Measurements from ENCODE around the gene KIAA0513.

The KIAA0513 gene

DNA sequence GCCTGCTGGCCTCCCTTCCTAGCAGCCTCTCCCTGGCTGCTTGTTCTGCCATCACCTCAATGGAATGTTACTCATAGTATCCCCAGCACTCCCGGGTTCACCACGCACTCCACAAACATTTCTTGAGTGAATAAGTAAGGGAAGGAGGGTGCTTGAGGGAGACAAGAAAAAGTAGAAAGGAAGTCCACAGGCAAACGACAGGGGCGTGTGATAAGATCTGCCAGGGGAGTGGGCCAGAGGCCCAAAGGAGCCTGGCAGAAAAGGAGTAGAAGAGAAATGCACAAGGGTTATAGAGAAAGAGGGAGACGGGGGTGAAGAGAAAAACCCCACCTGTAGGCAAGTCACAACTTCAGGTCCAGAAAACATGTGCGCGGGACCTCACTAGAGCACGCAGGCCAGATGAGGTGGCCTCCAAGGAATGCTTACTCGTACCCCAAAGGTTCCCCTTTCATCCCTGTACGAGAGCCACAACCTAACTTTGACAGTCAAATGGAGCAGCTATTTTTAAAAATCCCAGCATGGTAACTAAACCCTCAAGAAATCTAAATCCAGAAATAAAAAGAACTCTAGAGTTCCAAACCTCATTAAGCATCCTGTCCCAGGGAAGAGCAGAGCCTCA, 22.9 kb upstream of the KIAA0513 start:
- DNase-seq (ENCODE audit: low spot score) = no peak

DNA sequence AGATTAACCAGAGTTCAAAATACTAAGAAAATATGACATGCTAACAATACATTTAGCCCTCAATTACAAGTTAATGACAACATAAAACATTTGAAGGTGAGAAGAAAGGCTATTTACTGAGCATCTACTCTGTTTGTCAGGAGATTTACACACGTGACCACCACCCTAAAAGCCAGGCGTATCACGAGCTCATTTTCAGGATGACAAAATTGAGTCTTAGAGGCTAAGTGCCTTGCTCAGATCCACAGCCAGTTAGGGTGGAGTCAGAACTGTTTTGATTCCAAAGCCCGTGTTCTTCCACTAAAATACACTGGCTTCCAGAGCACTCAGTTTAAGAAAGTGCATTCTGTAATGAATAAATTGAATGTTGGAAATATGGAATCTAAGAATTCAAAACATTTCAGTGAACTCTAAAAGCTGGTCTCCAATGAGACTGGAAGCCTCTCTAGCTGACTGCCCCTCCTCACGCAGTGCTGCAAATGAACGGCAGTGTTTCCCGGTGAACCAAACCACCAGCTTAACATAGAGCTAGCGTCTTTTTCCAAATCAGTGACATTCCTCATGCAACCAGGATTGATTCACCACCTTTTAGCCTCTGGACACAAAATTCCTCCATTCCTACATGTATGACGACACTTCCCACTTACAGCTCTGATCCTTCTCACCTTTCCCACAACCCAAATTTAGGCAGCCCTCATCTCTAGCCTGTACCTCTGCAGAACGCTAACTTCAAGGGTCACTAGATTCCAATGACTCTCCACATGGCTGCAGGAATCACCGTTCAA, 22.1 kb upstream of the KIAA0513 start:
- no peak for DNase-seq (ENCODE audit: low spot score)

DNA sequence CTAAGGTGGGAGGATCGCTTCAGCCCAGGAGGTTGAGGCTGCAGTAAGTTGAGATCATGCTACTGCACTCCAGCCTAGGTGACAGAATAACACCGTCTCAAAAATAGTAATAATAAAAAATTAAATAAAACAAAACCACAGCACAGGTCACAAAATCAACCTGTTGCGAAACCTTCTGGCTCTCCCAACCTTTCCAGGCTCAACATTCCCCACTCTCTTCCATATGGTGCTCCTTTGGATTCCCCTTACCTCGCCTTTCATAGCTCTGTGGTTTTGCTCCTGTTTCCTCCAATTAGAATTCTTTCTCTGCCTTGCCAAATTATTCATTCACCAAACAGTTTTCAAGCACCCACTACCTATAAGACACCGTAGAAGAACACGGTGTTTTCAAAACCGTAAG, 21.0 kb upstream of the KIAA0513 start:
- no peak for DNase-seq (ENCODE audit: low spot score)

DNA sequence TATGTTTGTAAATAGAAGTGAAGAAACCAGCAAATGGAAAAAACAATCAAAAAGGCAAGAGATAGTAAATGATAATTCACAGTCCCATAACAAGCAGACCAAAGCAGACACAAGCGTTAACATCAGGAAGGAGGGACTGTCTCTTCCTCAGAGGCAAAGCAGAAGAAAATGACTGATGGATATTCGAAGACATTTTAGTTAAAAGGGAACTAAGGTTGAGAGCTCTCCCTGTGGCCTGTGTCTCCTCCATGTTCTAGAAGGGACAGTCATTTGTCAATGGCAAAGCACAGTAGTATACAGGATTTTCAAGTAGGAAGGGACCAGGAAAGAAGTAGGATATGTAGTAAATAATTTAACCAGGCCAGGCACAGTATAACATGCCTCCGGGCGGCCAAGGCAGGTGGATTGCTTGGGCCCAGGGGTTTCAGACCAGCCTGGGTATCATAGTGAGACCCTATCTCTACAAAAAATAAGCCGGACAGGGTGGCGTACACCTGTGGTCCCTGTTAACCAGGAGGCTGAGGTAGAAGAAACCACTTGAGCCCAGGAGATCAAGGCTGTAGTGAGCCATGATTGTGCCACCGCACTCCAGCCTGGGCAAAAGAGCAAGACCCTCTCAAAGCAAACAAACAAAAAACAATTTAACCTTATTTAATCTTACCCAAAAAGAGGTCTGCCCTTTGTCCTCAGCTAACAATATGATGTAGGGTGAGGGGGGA, 19.9 kb upstream of the KIAA0513 start:
- DNase-seq (ENCODE audit: low spot score) = no peak

DNA sequence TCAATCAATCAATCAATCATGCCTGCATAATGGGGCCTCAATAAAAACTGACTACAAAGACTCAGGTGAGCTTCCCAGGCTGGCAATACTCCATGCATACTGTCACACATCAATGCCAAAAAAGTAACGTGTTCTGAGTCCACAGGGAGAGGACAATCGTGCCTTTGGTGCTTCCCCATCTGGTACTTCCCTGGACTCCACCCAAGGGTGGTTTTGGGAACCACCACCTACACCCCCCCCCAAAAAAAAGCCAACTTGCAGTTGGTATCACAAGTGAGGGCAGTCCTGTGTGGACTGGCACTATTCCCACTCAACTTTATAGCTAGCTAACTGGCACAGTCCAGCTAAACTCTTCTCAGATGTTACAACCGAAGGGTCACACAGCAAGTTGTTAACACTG, 19.3 kb upstream of the KIAA0513 start:
- DNase-seq (ENCODE audit: low spot score) = no peak

DNA sequence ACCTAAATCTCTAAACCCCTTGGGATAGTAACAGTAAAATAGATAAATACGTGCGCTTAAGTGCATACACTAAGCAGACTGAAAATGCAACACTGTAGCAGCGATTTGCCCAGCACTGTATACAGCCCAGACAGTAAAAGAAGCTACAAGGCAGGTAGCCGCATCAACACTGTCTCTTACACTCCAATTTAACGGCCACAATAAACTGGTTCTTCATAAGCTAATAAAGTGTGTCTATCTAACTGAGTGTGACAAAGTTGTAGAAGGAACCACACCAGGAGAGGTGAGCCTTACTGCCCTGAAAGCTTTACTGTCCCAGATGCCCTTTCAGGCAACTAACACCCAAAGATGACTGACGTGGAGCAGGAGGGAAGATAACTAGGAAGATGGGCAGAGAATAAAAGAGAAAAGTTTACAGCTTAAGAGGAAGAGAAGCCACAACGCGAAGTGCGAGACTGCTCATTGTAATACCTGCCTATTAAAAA, 17.1 kb upstream of the KIAA0513 start:
- no peak for DNase-seq (ENCODE audit: low spot score)

DNA sequence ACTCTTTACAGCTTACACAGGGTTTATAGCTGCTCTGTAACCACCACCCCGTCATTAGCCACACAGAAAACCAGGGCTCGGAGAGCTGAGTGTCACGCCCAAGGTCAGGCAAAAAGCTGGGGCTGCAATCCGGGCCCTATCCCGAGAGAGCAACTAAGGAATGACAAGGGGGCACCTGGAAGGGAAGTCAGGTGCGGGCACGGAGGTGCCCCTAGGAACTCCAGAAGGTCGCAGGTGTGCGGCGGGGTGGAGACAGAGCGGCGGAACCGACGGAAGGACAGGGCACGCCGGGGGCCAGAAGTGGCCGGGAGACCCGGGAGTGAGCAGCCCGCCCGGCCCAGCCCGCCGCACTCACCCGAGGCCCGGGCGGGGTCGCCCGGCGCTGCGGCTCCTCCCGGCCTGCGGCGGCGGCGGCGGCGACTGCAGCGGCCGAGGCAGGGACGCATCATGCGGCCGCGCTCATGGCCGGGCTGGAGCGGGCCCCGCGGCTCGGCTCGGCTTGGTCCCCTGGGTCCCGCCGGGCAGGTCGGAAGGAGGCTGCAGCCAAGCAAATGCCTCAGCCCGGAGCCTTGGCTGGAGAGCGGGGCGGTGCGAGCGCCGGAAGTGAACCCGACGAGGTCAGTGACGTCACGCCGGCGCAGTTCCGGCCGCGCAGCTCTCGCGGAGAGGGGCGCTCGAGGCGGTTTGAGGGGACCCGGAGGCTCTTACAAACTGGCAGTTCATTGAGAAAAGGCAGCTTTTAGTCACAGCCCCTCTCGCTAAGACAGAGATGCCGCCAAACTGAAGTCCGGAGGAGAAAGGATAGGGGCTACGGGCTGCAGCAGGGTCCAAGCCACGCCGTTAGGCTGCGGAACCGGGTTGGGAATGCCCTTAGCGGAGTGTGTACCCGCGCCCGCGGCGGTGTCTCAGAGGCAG, 16.4 kb upstream of the KIAA0513 start, which contains the start of gene ZDHHC7:
TSS of gene ZDHHC7 (minus strand) at position 605 of the 915 bp plus-strand sequence. CDS start 20,917 bp downstream, outside the sequence.
- peak; percentile 92 for DNase-seq (ENCODE audit: low spot score)

DNA sequence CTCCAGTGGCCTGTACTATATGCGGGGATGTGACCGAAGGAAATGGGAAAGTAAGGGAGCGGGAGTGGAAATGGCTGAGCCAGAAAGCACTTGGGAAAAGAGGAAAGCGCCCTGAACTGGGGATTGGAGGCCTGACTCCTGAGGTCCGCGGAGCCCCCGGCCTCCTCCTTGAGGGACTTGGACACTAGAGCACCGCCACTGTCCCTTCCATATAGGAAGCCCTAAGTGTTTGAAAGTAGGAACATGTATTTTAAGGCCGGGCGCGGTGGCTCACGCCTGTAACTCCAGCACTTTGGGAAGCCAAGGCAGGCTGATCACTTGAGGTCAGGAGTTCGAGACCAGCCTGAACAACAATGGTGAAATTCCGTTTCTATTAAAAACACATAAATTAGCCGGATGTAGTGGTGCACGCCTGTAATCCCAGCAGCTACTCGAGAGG, 15.7 kb upstream of the KIAA0513 start:
- no peak for DNase-seq (ENCODE audit: low spot score)

DNA sequence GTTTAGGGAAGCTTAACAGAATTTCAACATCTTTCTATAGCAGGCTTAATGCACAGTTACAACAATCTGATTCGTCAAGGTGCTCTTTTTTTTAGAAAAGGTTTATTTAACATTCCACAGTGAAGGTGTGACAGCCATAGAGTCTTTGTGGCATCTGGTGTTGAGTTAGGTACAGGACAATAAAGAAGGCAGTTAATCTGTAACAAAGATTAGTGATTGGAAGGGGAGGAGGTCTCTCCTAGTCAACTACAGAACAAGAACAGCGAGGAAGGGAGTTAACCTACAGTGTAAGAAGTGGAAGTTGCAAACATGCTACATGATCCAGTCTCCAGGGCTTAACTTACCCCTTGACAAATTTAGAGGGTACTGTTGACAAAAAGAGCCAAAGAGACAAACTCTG, 13.3 kb upstream of the KIAA0513 start:
- DNase-seq (ENCODE audit: low spot score) = no peak

DNA sequence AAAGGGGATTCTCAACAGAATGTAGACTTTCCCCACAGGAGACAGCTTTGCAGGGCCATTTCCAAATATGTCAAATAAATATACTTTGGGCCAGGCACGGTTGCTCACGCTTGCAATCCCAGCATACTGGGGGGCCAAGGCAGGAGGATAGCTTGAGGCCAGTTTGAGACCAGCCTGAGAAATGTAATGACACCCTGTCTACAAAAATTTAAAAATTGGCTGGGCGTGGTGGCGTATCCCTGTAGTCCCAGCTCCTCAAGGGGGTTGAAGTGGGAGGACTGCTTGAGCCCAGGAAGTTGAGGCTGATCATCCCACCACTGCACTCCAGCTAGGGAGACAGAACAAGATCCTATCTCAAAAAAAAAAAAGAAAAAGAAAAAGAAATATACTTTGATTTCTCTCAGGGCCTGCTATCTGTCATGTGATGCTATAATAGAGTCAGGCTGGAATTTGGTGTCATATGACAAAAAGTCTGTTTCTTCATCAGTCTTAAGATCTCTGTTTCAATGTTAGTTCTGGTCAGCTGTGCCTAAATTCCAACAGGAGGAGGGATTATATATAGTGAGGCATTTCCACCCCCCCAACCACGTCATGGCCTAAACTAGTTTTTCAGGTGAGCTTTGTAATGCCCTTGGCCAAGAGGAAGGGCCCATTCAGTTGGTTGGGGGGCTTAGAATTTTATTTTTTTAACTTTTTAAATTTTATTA, 12.0 kb upstream of the KIAA0513 start:
- no peak for DNase-seq (ENCODE audit: low spot score)

DNA sequence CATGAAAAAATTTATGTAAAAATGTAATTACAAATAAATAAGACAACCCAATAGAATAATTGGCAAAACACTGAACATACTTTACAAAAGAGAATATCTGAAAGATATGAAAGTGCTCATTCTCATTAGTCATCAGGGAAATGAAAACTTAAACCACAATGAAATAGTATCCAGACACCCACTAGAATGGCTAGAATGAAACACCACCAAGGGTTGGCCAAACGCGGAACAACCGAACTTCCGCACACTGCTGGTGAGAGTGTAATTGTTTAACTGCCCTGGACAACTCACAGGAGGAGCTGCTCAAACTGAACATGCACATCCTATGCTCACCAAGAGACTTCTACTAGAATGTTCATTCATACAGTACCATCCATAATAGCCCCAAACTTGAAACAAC, 10.4 kb upstream of the KIAA0513 start:
- no peak for DNase-seq (ENCODE audit: low spot score)

DNA sequence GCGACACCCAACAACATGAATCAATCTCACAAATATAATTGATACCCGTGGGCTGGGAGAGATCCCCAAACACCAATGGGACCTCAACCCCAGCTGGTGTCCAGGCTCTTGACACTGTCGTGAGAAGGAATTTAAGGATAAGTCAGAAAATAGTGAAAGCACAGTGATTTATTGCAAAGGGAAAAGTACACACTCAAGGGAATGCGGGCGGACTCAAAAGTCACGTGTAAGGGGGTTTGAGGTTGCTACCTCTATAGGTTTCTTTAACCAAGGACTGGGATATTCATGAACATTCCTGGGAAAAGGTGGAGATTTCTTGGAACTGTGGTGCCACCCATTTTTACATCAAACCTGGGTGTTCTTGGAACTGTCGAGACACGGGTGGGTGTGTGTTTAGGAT, 10.0 kb upstream of the KIAA0513 start:
- DNase-seq (ENCODE audit: low spot score) = no peak

DNA sequence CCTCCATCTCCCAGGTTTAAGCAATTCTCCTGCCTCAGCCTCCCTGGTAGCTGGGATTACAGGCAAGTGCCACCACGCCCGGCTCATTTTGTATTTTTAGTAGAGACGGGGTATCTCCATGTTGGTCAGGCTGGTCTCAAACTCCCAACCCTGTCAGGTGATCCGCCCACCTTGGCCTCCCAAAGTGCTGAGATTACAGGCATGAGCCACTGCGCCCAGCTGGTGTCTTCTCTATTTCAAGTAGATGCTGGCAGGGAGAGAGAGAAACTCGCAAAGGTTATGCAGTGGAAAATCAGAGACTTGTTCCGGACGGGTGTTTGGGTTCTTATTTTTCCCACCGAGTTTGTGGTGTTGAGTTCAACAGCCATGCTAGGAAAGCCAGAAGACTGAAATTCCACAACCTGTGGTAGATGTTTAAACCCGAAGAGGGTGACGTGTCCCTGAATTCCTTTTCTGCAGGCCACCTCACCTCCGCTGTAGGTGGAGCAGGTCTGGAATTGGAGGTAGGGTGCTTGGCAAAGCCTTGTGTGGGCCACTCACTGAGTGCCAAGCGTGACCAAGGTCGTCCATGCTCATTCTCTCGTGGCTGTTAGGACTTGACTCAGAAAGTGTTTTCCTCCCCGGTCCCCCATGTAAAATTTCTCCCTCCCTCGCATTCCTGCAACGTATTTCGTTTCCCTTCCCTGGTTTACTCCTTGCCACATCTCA, 8.9 kb upstream of the KIAA0513 start:
- DNase-seq (ENCODE audit: low spot score) = no peak

DNA sequence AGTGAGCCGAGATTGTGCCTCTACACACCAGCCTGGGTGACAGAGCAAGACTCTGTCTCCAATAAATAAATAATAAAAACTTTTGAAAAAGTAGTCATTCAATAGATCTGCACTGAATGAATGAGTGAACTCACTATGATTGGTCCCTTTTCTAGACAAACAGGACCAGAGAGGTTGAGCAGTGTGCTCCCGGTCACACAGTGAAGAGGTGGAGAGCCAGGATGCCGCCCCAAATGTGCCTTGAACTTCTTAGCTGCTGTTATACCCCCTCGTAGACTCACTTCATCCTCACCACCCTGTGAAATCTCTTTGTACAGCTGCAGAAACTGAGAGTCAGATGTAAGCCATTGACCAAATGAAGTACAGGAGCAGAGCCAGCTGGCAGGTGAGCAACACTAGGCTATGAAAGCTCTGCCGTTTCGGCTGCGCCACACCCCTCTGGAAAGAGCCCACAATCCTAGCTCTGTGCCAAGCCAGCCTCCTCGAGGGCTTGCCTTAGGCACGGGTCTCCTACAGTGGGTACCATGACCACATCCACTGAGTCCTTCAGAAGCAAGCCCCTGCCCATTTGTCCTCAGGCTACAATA, 7.8 kb upstream of the KIAA0513 start:
- DNase-seq (ENCODE audit: low spot score) = no peak

DNA sequence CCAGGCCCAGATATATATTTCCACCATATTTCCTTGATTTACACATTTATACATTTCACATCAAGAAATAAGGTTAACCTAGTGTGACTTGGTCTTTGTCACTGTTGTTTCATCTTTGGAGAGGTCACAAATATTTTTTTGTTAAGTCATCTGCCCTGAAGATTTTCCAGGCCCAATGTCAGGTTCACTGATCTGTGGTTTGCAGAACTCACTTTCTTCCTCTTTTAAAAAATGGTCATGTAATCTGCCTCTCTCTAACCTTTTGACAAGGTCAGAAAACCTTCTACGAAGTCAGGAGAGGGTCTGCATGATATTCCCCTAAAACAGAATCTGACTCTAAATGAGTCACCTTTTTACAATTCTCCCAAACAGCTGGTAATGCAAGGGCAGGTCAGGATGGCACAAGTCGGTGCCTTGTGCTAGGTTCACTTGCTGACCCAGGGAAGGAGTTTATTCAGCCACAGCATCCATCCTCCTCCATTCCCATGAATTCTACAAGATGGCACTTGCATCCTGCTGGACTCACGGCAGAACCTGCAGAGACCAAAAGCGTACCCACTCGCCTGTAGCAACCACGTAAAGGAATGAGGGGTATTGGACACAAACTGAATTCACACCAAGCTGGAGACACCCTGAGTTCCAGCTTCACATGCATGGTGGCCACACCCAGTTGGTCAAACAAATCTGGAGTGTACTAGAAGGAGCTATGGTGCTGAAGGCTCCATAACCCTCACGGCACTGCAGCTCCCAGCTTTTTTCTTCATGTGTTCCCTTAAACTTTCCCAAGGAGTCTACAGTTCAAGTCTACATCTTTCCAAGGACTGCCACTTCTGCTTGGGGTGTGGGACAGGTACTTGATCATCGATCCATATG, 1.6 kb upstream of the KIAA0513 start:
- DNase-seq (ENCODE audit: low spot score) = peak; percentile 33

DNA sequence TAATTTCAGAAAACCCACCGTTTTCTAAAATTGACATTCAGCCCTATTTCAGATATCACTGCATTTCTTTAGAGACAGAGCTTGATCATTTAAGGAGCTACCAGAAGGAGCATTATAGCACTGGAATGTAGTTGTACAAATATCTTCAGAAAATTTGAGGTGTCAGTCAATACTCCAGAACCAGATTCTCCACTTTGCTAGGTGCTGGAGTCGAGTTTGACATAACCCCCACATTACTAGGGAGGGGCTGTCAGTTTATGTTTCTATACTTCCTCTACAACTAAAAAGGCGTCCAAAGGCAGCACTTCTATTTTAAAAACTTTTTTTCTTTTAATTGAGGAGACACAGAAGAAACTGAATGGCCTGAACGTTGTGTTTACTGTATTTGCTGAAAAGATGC, 892 bp upstream of the KIAA0513 start:
- DNase-seq (ENCODE audit: low spot score) = no peak

DNA sequence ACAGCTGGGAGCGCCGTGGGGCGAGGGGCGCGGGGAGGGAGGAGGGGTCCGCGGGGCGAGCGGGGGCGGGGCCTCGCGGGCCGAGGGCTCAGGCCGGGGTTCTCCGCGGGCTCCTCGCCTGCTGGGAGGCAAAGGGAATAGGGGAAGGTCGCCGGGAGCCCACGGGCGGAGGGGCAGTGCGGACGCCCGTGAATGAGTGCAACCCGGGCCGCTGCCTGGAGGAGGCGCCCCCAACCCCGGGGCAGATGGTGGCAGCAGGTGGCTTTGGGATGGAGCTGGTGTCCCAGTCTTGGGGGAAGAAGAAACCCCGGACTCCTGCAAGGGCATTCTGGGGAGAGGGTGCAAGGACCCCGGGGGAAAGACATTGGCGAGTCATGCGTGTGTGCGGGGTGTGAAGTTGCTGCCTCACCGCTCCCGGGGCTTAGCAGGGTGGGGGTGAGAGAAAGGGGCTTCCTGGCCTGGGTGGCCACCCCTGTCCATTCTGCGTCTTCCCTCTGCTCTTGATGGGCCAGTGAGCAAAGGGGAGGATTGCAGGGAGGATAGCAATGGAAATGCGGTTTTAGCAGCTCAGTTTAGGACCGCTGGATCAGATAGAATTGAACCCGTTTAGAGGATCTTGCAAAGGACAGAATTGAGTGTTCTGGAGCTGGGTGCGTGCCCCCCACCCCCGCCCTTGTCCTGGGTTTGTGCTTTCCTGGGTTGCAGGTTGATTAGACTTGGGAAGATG, 526 bp downstream of the KIAA0513 start:
- DNase-seq (ENCODE audit: low spot score) = no peak

DNA sequence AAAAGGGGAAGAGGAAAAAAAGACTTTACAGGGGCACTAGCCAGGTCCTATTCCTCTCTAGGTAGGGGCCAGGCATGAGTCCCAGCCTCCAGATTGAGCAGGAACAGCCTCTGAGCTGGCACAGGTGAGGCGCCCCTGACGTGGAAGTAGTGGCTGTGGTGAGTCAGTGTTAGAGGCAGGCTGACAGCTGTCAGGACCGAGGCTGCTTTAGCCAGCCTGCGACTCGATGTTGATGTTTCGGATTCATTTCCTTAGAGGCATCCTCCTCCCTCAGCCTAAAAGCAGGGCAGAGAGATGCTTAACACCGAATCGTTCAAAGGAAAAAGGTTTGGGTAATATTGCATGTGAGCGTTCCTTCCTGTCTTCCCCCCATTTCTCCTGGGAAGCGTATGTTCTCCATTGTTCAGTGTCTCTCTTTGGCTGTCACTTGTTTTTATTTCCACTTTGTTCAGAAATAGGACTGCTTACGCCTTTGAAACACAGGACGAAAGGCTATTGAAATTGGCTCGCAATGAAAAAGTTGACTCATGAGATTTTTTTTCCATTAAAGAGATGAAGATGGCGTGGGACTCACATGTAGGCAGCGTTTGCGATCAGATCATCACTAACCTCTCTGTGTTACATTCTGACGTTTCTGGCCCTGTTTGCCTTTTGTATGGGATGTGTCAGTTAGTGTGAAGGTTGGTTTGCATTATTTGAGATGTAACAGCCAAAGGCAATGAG, 1.3 kb downstream of the KIAA0513 start:
- DNase-seq (ENCODE audit: low spot score) = peak; percentile 44
